Body of pancreas (tissue), 4 donors: ENCODE measurements around the gene EVX2. TPM values are rescaled to one million over a fixed set of nuclear protein-coding genes. Genes with fewer than 3 reads are reported as not detected.

ENCODE experiments used
- ATAC-seq: fragments of 150-250 bp; one replicate; pipeline ENCODE4 v1.9.1; 2016
- DNase-seq, 4 donors: peaks; one replicate each; pipeline ENCODE4 v3.0.0-alpha.2; 2019
- H3K27ac ChIP-seq, 4 donors: fragments of 200-600 bp; sonication (generic); 1 replicate in 3 of 4; 2 replicates in 1 of 4; pipeline versions ENCODE4 v1.5.1 to v1.6.1; 2016 to 2019; ENCODE audit warnings: mild to moderate bottlenecking in 1 of 4, mixed read lengths in 1 of 4, moderate library complexity in 1 of 4
- H3K27me3 ChIP-seq, 2 donors: fragments of 200-600 bp; sonication (generic); one replicate each; pipeline ENCODE4 v1.6.0; 2016; ENCODE audit warnings: mild to moderate bottlenecking in 1 of 2
- H3K36me3 ChIP-seq, 2 donors: fragments of 200-600 bp; sonication (generic); replicated peaks in 1 of 2; 2 replicates each; pipeline ENCODE4 v1.5.1; 2016; ENCODE audit warnings: low read depth in 2 of 2; ENCODE audit not compliant: insufficient read depth in 1 of 2
- H3K4me1 ChIP-seq: fragments of 200-600 bp; sonication (generic); one replicate; pipeline ENCODE4 v1.6.0; 2016
- H3K4me3 ChIP-seq, 2 donors: fragments of 200-600 bp; sonication (generic); 1 replicate in 1 of 2; 2 replicates in 1 of 2; pipeline ENCODE4 v1.5.1; 2016 to 2019
- H3K9me3 ChIP-seq, 3 donors: fragments of 200-600 bp; sonication (generic); 1 replicate in 2 of 3; 2 replicates in 1 of 3; pipeline ENCODE4 v1.5.1; 2016
- POLR2A ChIP-seq, 3 donors: fragments of 450-650 bp; IDR thresholded peaks; one replicate each; pipeline ENCODE4 v1.6.1; 2016; ENCODE audit warnings: antibody characterized with exemption in 3 of 3, mild to moderate bottlenecking in 2 of 3
- WGBS, 2 donors: methylation state at CpG; one replicate each; pipeline ENCODE4 v1.1.5; 2017; 5-methylcytosine and 5-hydroxymethylcytosine counted together
- intact Hi-C: fragments of 100-400 bp; cut with DNase I; formaldehyde crosslinking; loops from one replicate; pipeline ENCODE4 v1.15.1; 2023
- total RNA-seq, 2 donors: library from RNA; depleted of rRNA; stranded (reverse); fragments of >200 nt; gene quantifications; one replicate each; pipeline ENCODE4 v1.1.0, GENCODE V29; 2016
- TF ChIP-seq, protein P1 (sequence below), 7 experiments: fragments of 450-650 bp in 4 of 7; fragments of 200-600 bp in 3 of 7; sonication (generic) in 3 of 7; IDR thresholded peaks; one replicate each; pipeline ENCODE4 v1.5.1; 2016 to 2019; ENCODE audit warnings: antibody characterized with exemption in 7 of 7

EVX2 gene
- total RNA-seq, 2 donors from 2014 or later = not detected

DNA sequence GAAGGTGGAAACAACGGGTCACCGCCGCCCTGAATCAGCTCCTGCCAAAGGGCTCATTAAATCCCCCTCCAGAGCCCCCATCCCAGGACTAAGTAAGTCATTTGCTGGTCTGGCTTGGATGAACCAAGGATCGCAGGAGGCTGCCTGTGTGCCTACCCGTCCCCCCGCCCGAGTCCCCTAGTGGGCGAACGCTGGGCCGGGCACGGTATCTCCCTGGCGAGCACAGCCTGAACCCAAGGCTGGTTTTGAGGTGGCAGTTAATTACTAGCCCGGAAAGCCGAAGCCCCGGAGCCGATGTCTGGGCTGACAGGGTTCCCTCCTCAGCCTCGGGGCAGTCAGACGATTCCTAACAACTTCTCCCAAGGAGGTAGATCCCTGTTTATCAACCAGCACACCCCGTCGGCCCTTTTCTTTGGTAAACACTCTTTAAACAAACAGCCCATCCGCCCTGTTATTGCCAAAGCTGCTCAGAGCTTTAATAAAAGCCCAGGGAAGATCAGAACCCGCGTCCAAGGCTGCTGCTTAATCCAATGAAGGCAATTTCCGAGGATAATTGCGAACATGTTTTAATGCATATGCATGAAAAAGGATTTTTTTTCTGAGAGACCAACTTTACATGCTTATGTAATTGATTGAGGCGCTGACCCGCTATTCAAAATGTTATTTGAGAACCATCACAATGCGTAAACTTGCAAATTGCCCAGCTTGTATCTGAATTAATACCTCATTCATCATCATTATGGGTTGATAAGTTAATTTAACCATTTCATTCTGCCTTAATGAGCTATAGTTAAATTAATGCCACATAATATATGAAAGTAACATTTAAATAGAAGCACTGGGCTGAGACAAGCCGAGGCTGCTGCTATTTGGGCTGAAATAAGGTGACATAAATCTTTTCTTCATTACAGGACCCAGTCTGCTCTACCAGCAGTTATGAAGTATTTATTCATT, 10.5 kb downstream of the EVX2 start:
- H3K36me3 ChIP-seq = no peaks in the 10 kb centered on the region
- intact Hi-C loops = no loop called here
- H3K4me1 ChIP-seq = peaks cover 13% of the 10 kb centered on the region
- ATAC-seq (no peak), DNase-seq (no peak)
- no peak for TF ChIP-seq POLR2A (IDR thresholded peaks at IDR 0.05)
- TF ChIP-seq, protein P1, sequence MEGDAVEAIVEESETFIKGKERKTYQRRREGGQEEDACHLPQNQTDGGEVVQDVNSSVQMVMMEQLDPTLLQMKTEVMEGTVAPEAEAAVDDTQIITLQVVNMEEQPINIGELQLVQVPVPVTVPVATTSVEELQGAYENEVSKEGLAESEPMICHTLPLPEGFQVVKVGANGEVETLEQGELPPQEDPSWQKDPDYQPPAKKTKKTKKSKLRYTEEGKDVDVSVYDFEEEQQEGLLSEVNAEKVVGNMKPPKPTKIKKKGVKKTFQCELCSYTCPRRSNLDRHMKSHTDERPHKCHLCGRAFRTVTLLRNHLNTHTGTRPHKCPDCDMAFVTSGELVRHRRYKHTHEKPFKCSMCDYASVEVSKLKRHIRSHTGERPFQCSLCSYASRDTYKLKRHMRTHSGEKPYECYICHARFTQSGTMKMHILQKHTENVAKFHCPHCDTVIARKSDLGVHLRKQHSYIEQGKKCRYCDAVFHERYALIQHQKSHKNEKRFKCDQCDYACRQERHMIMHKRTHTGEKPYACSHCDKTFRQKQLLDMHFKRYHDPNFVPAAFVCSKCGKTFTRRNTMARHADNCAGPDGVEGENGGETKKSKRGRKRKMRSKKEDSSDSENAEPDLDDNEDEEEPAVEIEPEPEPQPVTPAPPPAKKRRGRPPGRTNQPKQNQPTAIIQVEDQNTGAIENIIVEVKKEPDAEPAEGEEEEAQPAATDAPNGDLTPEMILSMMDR (IDR thresholded peaks at IDR 0.05) = no peak
- peaks cover 0 to 56% of the 10 kb centered on the region in 2 donors for H3K27me3 ChIP-seq
- no peak overlapping the region for H3K27ac ChIP-seq
- WGBS, 2 donors = 5 to 7% methylated on average over 11 to 29 of the region's 29 CpGs
- no peaks in the 10 kb centered on the region for H3K9me3 ChIP-seq
- no peak overlapping the region for H3K4me3 ChIP-seq

DNA sequence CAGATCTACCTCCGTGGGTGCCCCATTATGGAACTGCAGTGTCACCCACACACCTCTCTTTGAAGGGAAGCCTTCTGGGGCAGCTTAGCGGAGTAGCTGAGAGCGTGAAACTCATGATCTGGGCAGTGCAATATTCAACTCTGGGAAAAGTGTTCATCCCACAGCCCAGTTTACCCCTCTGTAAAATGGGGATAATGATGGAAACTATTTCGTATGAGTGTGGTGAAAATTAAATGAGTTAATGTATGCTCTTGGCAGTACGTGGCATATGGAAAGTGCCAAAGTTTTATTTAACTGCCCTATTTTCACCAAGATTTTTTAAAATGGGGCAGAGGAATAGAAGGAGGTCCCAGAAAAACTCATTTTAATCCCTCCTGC, 11.5 kb downstream of the EVX2 start:
- Histone ChIP-seq H3K27me3 (peaks cover 0 to 58% of the 10 kb centered on the region in 2 donors), H3K36me3 (no peaks in the 10 kb centered on the region), H3K4me3 (no peak overlapping the region), H3K27ac (no peak overlapping the region), H3K4me1 (peaks cover 23% of the 10 kb centered on the region), H3K9me3 (no peaks in the 10 kb centered on the region)
- WGBS, 2 donors = 16 to 22% methylated on average over 5 of the region's 5 CpGs
- intact Hi-C loops = no loop called here
- no peak for DNase-seq
- no peak for ATAC-seq
- TF ChIP-seq, protein P1 (IDR thresholded peaks at IDR 0.05) = no peak
- no peak for TF ChIP-seq POLR2A (IDR thresholded peaks at IDR 0.05)

DNA sequence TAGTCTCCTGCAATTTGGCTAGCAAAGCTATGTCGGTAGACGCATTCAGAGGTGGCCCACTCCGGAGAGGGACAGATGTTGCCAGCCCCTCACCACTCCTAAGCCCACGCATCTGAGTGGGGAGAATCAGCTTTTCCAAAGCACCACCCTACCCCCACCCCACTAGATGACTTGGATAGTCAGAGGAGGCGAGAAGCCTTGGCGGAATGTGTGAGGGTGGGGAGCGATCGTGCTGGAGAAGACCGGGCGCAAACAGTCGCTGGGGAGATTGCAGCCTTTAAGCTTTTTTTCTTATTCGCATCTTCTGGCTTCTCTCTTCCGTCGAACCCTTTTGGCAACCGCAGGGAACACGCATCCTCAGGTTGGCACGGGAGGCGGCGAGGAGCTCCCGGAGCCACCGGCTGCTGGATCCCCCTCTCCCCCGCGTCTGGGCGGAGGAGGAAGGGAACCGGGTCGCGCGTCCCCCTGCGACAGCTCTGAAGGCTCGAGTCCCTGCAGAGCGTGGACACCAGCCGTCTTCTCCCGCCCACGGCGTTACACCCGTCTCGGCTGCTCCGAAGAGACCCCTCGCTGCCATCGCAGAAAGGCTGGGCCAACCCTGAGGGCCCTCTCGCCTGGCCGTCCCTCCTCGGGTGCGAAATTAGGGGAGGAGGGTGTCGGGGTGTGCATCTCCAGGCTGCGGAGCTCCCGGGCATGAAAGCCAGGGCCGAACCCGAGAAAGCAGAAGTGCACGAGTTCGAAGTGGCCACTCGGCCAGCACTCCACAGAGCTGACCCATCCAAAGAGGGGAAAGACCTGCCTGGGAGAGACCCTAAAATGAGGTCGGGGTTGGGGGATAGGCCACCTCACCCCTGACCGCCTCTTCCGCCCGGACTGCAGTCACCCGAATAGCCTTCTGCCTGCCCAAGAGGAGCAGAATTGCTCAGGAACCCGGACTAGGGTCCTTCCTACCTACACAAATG, 12.2 kb downstream of the EVX2 start:
- peaks cover 30% of the 10 kb centered on the region for H3K4me1 ChIP-seq
- no peak for DNase-seq
- no peak overlapping the region for H3K27ac ChIP-seq
- ATAC-seq = no peak
- 4 to 8% methylated on average over 32 to 58 of the region's 58 CpGs for WGBS, 2 donors
- H3K9me3 ChIP-seq = no peaks in the 10 kb centered on the region
- intact Hi-C loops = no loop called here
- peaks cover 0 to 54% of the 10 kb centered on the region in 2 donors for H3K27me3 ChIP-seq
- H3K4me3 ChIP-seq = no peak overlapping the region
- H3K36me3 ChIP-seq = no peaks in the 10 kb centered on the region
- TF ChIP-seq, protein P1 (IDR thresholded peaks at IDR 0.05) = no peak
- no peak for TF ChIP-seq POLR2A (IDR thresholded peaks at IDR 0.05)

DNA sequence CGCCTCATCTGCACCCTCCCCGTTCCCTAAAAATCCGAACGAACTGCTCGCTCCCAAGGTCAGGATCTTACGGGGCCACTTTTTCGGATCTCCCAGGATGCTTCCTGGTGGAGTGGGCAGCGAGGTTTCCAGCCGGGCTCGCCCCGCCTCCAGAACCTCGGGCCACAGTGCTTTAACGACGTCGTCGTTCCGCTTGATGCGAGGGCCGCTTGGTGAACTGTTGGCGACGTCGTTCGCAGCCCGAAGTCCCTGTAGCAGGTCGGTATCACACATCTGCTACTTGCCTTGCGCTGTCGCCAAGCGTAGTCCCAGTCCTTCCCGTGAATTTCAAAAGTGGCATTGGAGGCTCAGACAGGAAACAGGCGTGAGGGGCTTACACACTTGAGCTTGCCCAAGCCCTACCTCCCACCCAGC, 15.3 kb downstream of the EVX2 start:
- H3K9me3 ChIP-seq = no peaks in the 10 kb centered on the region
- intact Hi-C loops = no loop called here
- peaks cover 31% of the 10 kb centered on the region for H3K4me1 ChIP-seq
- peaks cover 0 to 51% of the 10 kb centered on the region in 2 donors for H3K27me3 ChIP-seq
- no peak for ATAC-seq
- no peak overlapping the region for H3K4me3 ChIP-seq
- no peak overlapping the region for H3K27ac ChIP-seq
- no peaks in the 10 kb centered on the region for H3K36me3 ChIP-seq
- TF ChIP-seq, protein P1 (IDR thresholded peaks at IDR 0.05) = no peak
- no peak for TF ChIP-seq POLR2A (IDR thresholded peaks at IDR 0.05)
- DNase-seq = no peak
- 3 to 5% methylated on average over 24 to 30 of the region's 30 CpGs for WGBS, 2 donors
